Measurements from ENCODE around the gene FBXW9. TPM values are rescaled to one million over a fixed set of nuclear protein-coding genes. Genes with fewer than 3 reads are reported as not detected.

The FBXW9 gene
- total and polyA plus RNA-seq, 2 of the 8 experiments (the other 6 are each of a cell fraction or from before 2014, with no cell fraction given): 10.8 to 30.1 TPM

DNA sequence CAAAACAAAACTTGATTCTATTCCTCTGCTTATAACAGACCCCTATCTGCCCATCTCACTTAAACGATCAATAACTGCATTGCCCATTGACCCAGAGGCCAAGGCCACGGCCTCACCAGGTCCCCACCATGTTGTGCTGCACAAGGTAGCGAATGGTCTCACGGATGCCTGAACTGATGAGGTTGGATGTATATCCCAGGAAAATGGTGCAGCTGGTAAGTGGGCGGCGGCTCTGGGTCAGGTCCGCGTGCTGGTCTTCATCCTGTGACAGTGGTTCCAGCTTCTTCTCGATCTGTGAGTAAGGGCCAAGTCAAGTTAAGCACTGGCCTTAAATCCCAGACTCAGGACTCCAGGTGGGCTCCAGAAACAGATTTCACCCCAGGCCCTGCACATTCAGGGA is 16.4 kb downstream of the FBXW9 start:
- CTCF ChIA-PET (ENCODE audit: partially characterized antibody): interaction anchor here (1.2 kb wide), 1 partner anchor 19 kb away, joined by 3 read pairs; no protein-coding TSS in a partner anchor
- peak overlapping the region; percentile 31; the same call in 1 of the 2 replicates for H4K8ac ChIP-seq (ENCODE audit: extremely low read depth, insufficient read depth, low read length)

More for the DNA sequence above, 16.4 kb downstream of the FBXW9 start:
- H3K56ac ChIP-seq (replicated peaks; ENCODE audit: insufficient read length, low read depth, low read length): no peak overlapping the region
- no peaks in the 10 kb centered on the region; a peak in 1 of 4 replicates for H3K9me3 ChIP-seq (ENCODE audit: insufficient read depth in 2 of 2, low read depth in 1 of 2, low read length in 1 of 2)
- H2AFZ ChIP-seq (ENCODE audit: low read length): no peak overlapping the region
- H3K23ac ChIP-seq (ENCODE audit: insufficient read length): no peak overlapping the region
- H4K91ac ChIP-seq (replicated peaks; ENCODE audit: insufficient read length, low read length): no peak overlapping the region
- H3K4ac ChIP-seq (replicated peaks; ENCODE audit: insufficient read length, low read depth, low read length): no peak overlapping the region
- H2BK5ac ChIP-seq (ENCODE audit: low read depth, low read length): no peak overlapping the region
- peaks cover 0 to 11% of the 10 kb centered on the region in 2 experiments; a peak in 2 of 4 replicates for H3K79me2 ChIP-seq (ENCODE audit: control insufficient read depth in 1 of 2, insufficient read depth in 2 of 2, low read length in 2 of 2)
- peaks cover 0 to 11% of the 10 kb centered on the region in 2 experiments for H4K20me1 ChIP-seq (replicated peaks in 1 of 2; ENCODE audit: control insufficient read depth in 1 of 2, insufficient read depth in 2 of 2, low read length in 2 of 2)
- TF ChIP-seq, protein P1, sequence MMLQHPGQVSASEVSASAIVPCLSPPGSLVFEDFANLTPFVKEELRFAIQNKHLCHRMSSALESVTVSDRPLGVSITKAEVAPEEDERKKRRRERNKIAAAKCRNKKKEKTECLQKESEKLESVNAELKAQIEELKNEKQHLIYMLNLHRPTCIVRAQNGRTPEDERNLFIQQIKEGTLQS (IDR thresholded peaks at IDR 0.05; ENCODE audit: insufficient read depth, low read depth, low read length): no peak
- no peak for TF ChIP-seq HDAC6 (IDR thresholded peaks at IDR 0.05; ENCODE audit: low read depth, low read length)
- no peak for TF ChIP-seq YY1 (IDR thresholded peaks at IDR 0.05; ENCODE audit: low read depth, low read length)
- no peak for TF ChIP-seq KDM1A (IDR thresholded peaks at IDR 0.05; ENCODE audit: borderline replicate concordance, low read length)
- TF ChIP-seq GABPA (IDR thresholded peaks at IDR 0.05; ENCODE audit: borderline replicate concordance, insufficient read depth, low read length): no peak
- no peak for TF ChIP-seq SAP30 (IDR thresholded peaks at IDR 0.05; ENCODE audit: insufficient read depth, insufficient replicate concordance, low read length)
- H2BK12ac ChIP-seq (ENCODE audit: low read depth, low read length): no peak overlapping the region
- 95% methylated on average over 9 of the region's 9 CpGs; no CpG with 5 or more reads in 1 of the 2 experiments for WGBS, 2 experiments (ENCODE audit: extremely low coverage in 1 of 2, insufficient coverage in 1 of 2, insufficient read length in 1 of 2, insufficient replicate concordance in 2 of 2, low coverage in 1 of 2, low lambda C conversion rate in 2 of 2, missing lambda C conversion rate in 1 of 2)
- H3K23me2 ChIP-seq (ENCODE audit: low read depth, low read length): no peaks in the 10 kb centered on the region
- DNase-seq (ENCODE audit: low read depth in 1 of 2, low spot score in 2 of 2) (no peak), FAIRE-seq (no peak)
- no peak overlapping the region for H3K4me3 ChIP-seq (ENCODE audit: extremely low read depth in 1 of 4, insufficient read depth in 2 of 4, low read depth in 3 of 4, low read length in 4 of 4)
- H2AK5ac ChIP-seq (ENCODE audit: low read depth, low read length): peak overlapping the region; percentile 89; the same call in 1 of the 2 replicates
- no peak overlapping the region; a peak in 1 of 4 replicates for H3K4me2 ChIP-seq (ENCODE audit: insufficient read depth in 1 of 2, low read depth in 2 of 2, low read length in 2 of 2)
- no peak overlapping the region for H2BK20ac ChIP-seq (ENCODE audit: low read length)
- no peak overlapping the region for H3K14ac ChIP-seq (ENCODE audit: insufficient read length)
- H3K27me3 ChIP-seq (replicated peaks in 1 of 4; ENCODE audit: control insufficient read depth in 3 of 4, extremely low read depth in 1 of 4, insufficient read depth in 3 of 4, low read length in 3 of 4): no peaks in the 10 kb centered on the region
- no peak overlapping the region for H2BK15ac ChIP-seq (ENCODE audit: low read length)
- no peak overlapping the region for H4K5ac ChIP-seq (ENCODE audit: insufficient read length, low read depth, low read length)
- POLR2A ChIA-PET (ENCODE audit: partially characterized antibody): interaction anchor here (0.7 to 6.4 kb wide), 11 partner anchors 8 to 239 kb away, joined by 3 to 93 read pairs (median 5); partner anchors contain the start of genes FBXW9, MAN2B1, SYCE2 and WDR83
- H2BK120ac ChIP-seq (replicated peaks; ENCODE audit: low read depth, low read length): no peak overlapping the region
- no peak overlapping the region for H3K27ac ChIP-seq (ENCODE audit: low read depth, low read length)
- H3K9ac ChIP-seq (replicated peaks in 1 of 4; ENCODE audit: extremely low read depth in 1 of 4, low read depth in 3 of 4, low read length in 3 of 4): no peak overlapping the region
- peaks cover 9% of the 10 kb centered on the region; the same call in 1 of the 2 replicates for H3K79me1 ChIP-seq (ENCODE audit: low read depth, low read length)
- H3K18ac ChIP-seq (ENCODE audit: extremely low read depth, low read length): no peak overlapping the region
- H3K4me1 ChIP-seq (replicated peaks in 1 of 4; ENCODE audit: control insufficient read depth in 3 of 4, insufficient read depth in 4 of 4, low read length in 3 of 4): peaks cover 0 to 3% (median 0%) of the 10 kb centered on the region in 4 experiments; a peak in 2 of 7 replicates
- peaks cover 29 to 37% (median 35%) of the 10 kb centered on the region in 4 experiments for H3K36me3 ChIP-seq (ENCODE audit: control insufficient read depth in 2 of 4, insufficient read depth in 4 of 4, low read length in 3 of 4)

Data from H1 (cell line).